HCT116 (cell line): ENCODE measurements around the gene TBC1D8. TPM values are rescaled to one million over a fixed set of nuclear protein-coding genes. Genes with fewer than 3 reads are reported as not detected.

Experiments used
- ATAC-seq: fragments of 200-7000 bp; cut with Tn5 transposase; 2 replicates; pipeline ENCODE4 v1.9.1; 2020; ENCODE audit warnings: mild to moderate bottlenecking, moderate library complexity
- BruUV-seq: library from RNA; stranded (reverse); fragments of 400-500 nt; replicated peaks from 2 replicates; lab custom pipeline; 2021; lab: Mats Ljungman, UMichigan
- CTCF ChIA-PET: fragments of 300-600 bp; sonication (Branson Sonifier 250); formaldehyde crosslinking; loops from one replicate; lab custom pipeline; 2021; ENCODE audit warnings: antibody characterized with exemption; lab: Charles Lee
- POLR2A ChIA-PET: fragments of 300-600, 350-600 bp; sonication (Branson Sonifier 250); formaldehyde crosslinking; loops from one replicate; lab custom pipeline; 2021; ENCODE audit warnings: antibody characterized with exemption; lab: Charles Lee
- RAD21 ChIA-PET, 2 experiments: fragments of 300-600 bp; sonication (Branson Sonifier 250); formaldehyde crosslinking; loops; one replicate each; lab custom pipeline; 2023; ENCODE audit warnings: low total read pairs in 2 of 2; ENCODE audit not compliant: uncharacterized antibody in 2 of 2, unreplicated experiment in 2 of 2, low non-redundant PET in 1 of 2; lab: Charles Lee
- DNase-seq: peaks from one replicate; pipeline ENCODE4 v3.0.0-alpha.2; 2010; ENCODE audit warnings: low read depth, low spot score
- H2AFZ ChIP-seq: fragments of 200-600 bp; shearing (Covaris generic), sonication (generic); 2 replicates; pipeline ENCODE4 v1.6.1; 2017; ENCODE audit warnings: low read depth, mixed run types, mixed read lengths, antibody characterized with exemption, low read length; ENCODE audit not compliant: poor library complexity, severe bottlenecking
- H3K27ac ChIP-seq: 2 replicates; pipeline ENCODE4 v1.5.1; 2012; ENCODE audit warnings: low read depth, low read length
- H3K27me3 ChIP-seq: fragments of 200-600 bp; sonication (generic); 2 replicates; pipeline ENCODE4 v1.6.1; 2016; ENCODE audit warnings: mixed run types, low read length, mixed read lengths; ENCODE audit not compliant: insufficient read depth
- H3K36me3 ChIP-seq, 2 experiments: fragments of 200-500 bp in 1 of 2; fragments of 200-600 bp in 1 of 2; sonication (Bioruptor generic) in 1 of 2; sonication (generic) in 1 of 2; 2 replicates each; pipeline versions ENCODE4 v1.5.1 to v1.6.1; 2014 to 2016; ENCODE audit warnings: low read length in 2 of 2, inconsistent platforms in 1 of 2, mixed read lengths in 1 of 2, mixed run types in 1 of 2; ENCODE audit not compliant: insufficient read depth in 2 of 2, control insufficient read depth in 1 of 2
- H3K4me1 ChIP-seq, 2 experiments: fragments of 200-600 bp in 1 of 2; sonication (generic) in 1 of 2; 2 replicates each; pipeline versions ENCODE4 v1.5.1 to v1.6.1; 2012 to 2017; ENCODE audit warnings: low read length in 2 of 2, inconsistent platforms in 1 of 2, mild to moderate bottlenecking in 1 of 2, mixed read lengths in 1 of 2, mixed run types in 1 of 2, moderate library complexity in 1 of 2; ENCODE audit not compliant: insufficient read depth in 2 of 2, control insufficient read depth in 1 of 2
- H3K4me2 ChIP-seq: fragments of 200-600 bp; sonication (generic); 2 replicates; pipeline ENCODE4 v1.6.1; 2017; ENCODE audit warnings: mixed run types, low read length, mixed read lengths
- H3K4me3 ChIP-seq, 2 experiments: fragments of 200-600 bp in 1 of 2; sonication (generic) in 1 of 2; replicated peaks in 1 of 2; 2 replicates each; pipeline ENCODE4 v1.5.1; 2011 to 2016; ENCODE audit warnings: low read length in 2 of 2, control low read depth in 1 of 2, low read depth in 1 of 2, mild to moderate bottlenecking in 1 of 2, mixed read lengths in 1 of 2, mixed run types in 1 of 2
- H3K79me2 ChIP-seq: fragments of 200-600 bp; sonication (generic); 2 replicates; pipeline ENCODE4 v1.6.1; 2017; ENCODE audit warnings: mild to moderate bottlenecking, mixed run types, low read length, moderate library complexity, mixed read lengths; ENCODE audit not compliant: insufficient read depth
- H3K9ac ChIP-seq: fragments of 200-600 bp; sonication (generic); 2 replicates; pipeline ENCODE4 v1.6.1; 2016; ENCODE audit warnings: low read length, mixed read lengths
- H3K9me2 ChIP-seq: fragments of 200-600 bp; sonication (generic), shearing (Covaris generic); 2 replicates; pipeline ENCODE4 v1.6.1; 2017; ENCODE audit warnings: mixed run types, mild to moderate bottlenecking, moderate library complexity; ENCODE audit not compliant: insufficient read depth
- H3K9me3 ChIP-seq, 2 experiments: fragments of 200-500 bp in 1 of 2; fragments of 200-600 bp in 1 of 2; sonication (Bioruptor generic) in 1 of 2; sonication (generic) in 1 of 2; 2 replicates each; pipeline ENCODE4 v1.6.1; 2014 to 2017; ENCODE audit warnings: low read length in 2 of 2, mixed read lengths in 2 of 2, inconsistent platforms in 1 of 2, low read depth in 1 of 2, mild to moderate bottlenecking in 1 of 2, mixed run types in 1 of 2, moderate library complexity in 1 of 2; ENCODE audit not compliant: control insufficient read depth in 1 of 2, insufficient read depth in 1 of 2
- H4K20me1 ChIP-seq: fragments of 200-600 bp; sonication (generic), shearing (Covaris generic); 2 replicates; pipeline ENCODE4 v1.6.1; 2017; ENCODE audit warnings: mixed run types, mild to moderate bottlenecking, moderate library complexity; ENCODE audit not compliant: insufficient read depth
- EGR1 ChIP-seq: IDR thresholded peaks from 2 replicates; pipeline ENCODE4 v1.6.1; 2012; ENCODE audit warnings: low read depth
- EZH2 ChIP-seq: fragments of 200-600 bp; sonication (generic); IDR thresholded peaks from 2 replicates; pipeline ENCODE4 v1.6.1; 2017; ENCODE audit warnings: antibody characterized with exemption, mixed run types
- ZBTB33 ChIP-seq: IDR thresholded peaks from 2 replicates; pipeline ENCODE4 v1.6.1; 2011; ENCODE audit warnings: mild to moderate bottlenecking, low read length, moderate library complexity; ENCODE audit not compliant: insufficient replicate concordance; ENCODE audit errors: extremely low read depth
- intact Hi-C: fragments of 100-400 bp; cut with micrococcal nuclease; formaldehyde crosslinking; loops from 2 replicates; pipeline ENCODE4 v1.10.0; 2022
- total RNA-seq: library from RNA; stranded (reverse); gene quantifications from one replicate; pipeline ENCODE4 v1.2.1, GENCODE V29; 2021; ENCODE audit not compliant: unreplicated experiment

The TBC1D8 gene
- total RNA-seq, 1 experiment from 2014 or later, result 44.0 TPM

GRCh38 chr2:101121174-101121573, 30.0 kb downstream of the TBC1D8 start:
- H3K4me2 ChIP-seq, result peak overlapping the region; percentile 68
- RAD21 ChIA-PET, result no interaction called here
- CTCF ChIA-PET, result interaction anchor here (0.8 to 1.8 kb wide), 3 partner anchors 32 to 1120 kb away, joined by 3 to 5 read pairs (median 3); no protein-coding TSS in a partner anchor

More at GRCh38 chr2:101121174-101121573, 30.0 kb downstream of the TBC1D8 start:
- intact Hi-C loops, result no loop called here
- DNase-seq (no peak), ATAC-seq (peak; percentile 28)
- Histone ChIP-seq H4K20me1 (no peaks in the 10 kb centered on the region), H3K4me1 (peaks cover 78 to 80% of the 10 kb centered on the region in 2 experiments), H3K36me3 (no peaks in the 10 kb centered on the region), H3K9ac (peak overlapping the region; percentile 45), H3K27ac (peak overlapping the region; percentile 51), H3K79me2 (peaks cover 77% of the 10 kb centered on the region), H2AFZ (no peak overlapping the region), H3K9me3 (no peaks in the 10 kb centered on the region; a peak in 1 of 4 replicates), H3K27me3 (no peaks in the 10 kb centered on the region), H3K4me3 (no peak overlapping the region; a peak in 1 of 4 replicates), H3K9me2 (no peaks in the 10 kb centered on the region)
- POLR2A ChIA-PET, result interaction anchor here (1.0 to 2.6 kb wide), 2 partner anchors 25 to 85 kb away, joined by 3 to 9 read pairs; no protein-coding TSS in a partner anchor
- BruUV-seq, result no TSS peak
- TF ChIP-seq ZBTB33, result no peak
- TF ChIP-seq EZH2, result no peak
- TF ChIP-seq EGR1, result no peak
